Neural cell (in vitro differentiated cells): ENCODE results near the gene TCEA3.

Experiments
- EZH2 ChIP-seq: fragments of 200-600, 300-800 bp; shearing (Covaris generic), sonication (generic); IDR thresholded peaks from 2 replicates; pipeline ENCODE4 v1.6.1; 2014; ENCODE audit warnings: antibody characterized with exemption, low read length, borderline replicate concordance, mild to moderate bottlenecking; ENCODE audit not compliant: insufficient read depth, poor library complexity, severe bottlenecking
- TF ChIP-seq, protein P1 (sequence below): fragments of 450-650 bp; IDR thresholded peaks from 2 replicates; pipeline ENCODE4 v1.5.1; 2014; ENCODE audit warnings: antibody characterized with exemption, mild to moderate bottlenecking, moderate library complexity; ENCODE audit not compliant: poor library complexity, severe bottlenecking
- TF ChIP-seq, protein P2 (sequence below): IDR thresholded peaks from 2 replicates; pipeline ENCODE4 v1.6.1; 2012; ENCODE audit warnings: borderline replicate concordance

DNA sequence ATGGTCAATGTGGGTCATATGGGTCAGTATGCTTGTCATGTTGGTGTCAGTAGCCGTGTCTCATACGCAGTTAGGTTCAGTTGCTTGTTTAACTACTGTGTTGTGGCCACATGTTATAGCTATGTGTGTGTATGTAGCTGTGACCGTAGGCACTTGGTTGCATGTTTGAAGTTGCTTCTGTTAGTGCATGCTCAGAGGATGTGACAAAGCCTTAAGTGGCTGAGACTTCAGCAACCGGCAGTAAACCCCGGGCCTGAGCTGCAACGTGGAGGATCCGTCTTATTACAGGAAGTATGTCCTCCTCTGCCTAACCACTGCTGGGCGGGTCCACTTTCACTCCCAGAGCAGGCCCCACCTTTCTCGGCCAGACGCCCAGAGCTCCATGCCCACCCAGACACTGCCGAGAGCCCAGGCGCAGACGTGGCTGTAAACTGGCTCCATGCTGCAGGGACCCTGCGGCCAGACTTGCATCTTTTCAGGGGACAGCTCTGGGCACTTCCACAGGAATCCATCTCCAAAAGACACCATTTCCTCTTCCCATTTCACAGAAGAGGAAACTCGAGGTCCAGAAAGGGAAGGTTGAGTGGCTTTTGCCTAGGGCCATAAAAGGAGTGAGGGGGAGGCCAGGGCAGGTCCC lies 2.2 kb downstream of the TCEA3 start:
- TF ChIP-seq, protein P1, sequence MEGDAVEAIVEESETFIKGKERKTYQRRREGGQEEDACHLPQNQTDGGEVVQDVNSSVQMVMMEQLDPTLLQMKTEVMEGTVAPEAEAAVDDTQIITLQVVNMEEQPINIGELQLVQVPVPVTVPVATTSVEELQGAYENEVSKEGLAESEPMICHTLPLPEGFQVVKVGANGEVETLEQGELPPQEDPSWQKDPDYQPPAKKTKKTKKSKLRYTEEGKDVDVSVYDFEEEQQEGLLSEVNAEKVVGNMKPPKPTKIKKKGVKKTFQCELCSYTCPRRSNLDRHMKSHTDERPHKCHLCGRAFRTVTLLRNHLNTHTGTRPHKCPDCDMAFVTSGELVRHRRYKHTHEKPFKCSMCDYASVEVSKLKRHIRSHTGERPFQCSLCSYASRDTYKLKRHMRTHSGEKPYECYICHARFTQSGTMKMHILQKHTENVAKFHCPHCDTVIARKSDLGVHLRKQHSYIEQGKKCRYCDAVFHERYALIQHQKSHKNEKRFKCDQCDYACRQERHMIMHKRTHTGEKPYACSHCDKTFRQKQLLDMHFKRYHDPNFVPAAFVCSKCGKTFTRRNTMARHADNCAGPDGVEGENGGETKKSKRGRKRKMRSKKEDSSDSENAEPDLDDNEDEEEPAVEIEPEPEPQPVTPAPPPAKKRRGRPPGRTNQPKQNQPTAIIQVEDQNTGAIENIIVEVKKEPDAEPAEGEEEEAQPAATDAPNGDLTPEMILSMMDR: no peak
- TF ChIP-seq EZH2: no peak
- TF ChIP-seq, protein P2, sequence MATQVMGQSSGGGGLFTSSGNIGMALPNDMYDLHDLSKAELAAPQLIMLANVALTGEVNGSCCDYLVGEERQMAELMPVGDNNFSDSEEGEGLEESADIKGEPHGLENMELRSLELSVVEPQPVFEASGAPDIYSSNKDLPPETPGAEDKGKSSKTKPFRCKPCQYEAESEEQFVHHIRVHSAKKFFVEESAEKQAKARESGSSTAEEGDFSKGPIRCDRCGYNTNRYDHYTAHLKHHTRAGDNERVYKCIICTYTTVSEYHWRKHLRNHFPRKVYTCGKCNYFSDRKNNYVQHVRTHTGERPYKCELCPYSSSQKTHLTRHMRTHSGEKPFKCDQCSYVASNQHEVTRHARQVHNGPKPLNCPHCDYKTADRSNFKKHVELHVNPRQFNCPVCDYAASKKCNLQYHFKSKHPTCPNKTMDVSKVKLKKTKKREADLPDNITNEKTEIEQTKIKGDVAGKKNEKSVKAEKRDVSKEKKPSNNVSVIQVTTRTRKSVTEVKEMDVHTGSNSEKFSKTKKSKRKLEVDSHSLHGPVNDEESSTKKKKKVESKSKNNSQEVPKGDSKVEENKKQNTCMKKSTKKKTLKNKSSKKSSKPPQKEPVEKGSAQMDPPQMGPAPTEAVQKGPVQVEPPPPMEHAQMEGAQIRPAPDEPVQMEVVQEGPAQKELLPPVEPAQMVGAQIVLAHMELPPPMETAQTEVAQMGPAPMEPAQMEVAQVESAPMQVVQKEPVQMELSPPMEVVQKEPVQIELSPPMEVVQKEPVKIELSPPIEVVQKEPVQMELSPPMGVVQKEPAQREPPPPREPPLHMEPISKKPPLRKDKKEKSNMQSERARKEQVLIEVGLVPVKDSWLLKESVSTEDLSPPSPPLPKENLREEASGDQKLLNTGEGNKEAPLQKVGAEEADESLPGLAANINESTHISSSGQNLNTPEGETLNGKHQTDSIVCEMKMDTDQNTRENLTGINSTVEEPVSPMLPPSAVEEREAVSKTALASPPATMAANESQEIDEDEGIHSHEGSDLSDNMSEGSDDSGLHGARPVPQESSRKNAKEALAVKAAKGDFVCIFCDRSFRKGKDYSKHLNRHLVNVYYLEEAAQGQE: no peak
